ENCODE data around the gene TP53TG3F.
"Not testable (repeated sequence)": the region's sequence is repeated elsewhere in the genome, so short reads cannot be mapped to it uniquely, and the experiment has no call there.

Gene TP53TG3F, protein sequence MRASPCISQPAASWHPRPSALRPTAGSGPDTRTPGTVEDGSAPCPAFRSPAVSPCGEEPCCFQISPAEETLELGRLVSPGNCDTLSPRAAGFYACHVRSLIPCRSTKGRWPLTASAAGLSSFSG

DNA sequence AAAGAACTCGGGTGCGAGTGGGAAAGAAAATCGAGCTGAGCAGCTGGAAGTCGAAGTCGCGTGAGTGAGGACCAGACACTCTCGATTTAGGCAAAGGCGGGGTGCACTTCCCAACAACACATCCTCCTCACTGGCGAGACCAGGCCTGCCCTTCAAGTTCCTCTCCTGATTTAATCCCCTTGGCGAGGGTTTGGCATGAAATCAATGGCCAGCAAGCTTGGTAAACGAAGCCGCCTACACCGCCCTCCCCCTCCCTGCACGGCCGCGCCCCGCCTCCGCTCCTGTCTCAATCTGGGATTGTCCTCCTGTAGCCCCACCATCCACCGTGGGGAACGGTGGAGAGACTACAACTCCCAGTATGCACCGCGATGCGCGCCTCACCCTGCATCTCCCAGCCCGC lies at the start of gene TP53TG3F:
TP53TG3F (plus strand) TSS at position 301 of the 400 bp plus-strand sequence; CDS start at position 369, 68 bp downstream.
- not testable (repeated sequence) for H3K9ac ChIP-seq (ENCODE audit: low read depth, low read length); H3K4me2 ChIP-seq (ENCODE audit: insufficient read depth, low read length); H3K36me3 ChIP-seq (ENCODE audit: insufficient read depth, low read length); H3K4me3 ChIP-seq (ENCODE audit: low read depth in 1 of 2, low read length in 2 of 2); H3K27me3 ChIP-seq (ENCODE audit: insufficient read depth, low read length, poor library complexity); H3K9me3 ChIP-seq (ENCODE audit: insufficient read depth, low read length, severe bottlenecking); H2AFZ ChIP-seq (ENCODE audit: low read depth, low read length); H3K4me1 ChIP-seq (ENCODE audit: insufficient read depth, low read length); DNase-seq; H4K20me1 ChIP-seq (ENCODE audit: insufficient read depth, low read length); H3K27ac ChIP-seq (ENCODE audit: low read length); ATAC-seq (ENCODE audit: insufficient read depth, low read depth); H3K79me2 ChIP-seq (ENCODE audit: insufficient read depth, low read length)

DNA sequence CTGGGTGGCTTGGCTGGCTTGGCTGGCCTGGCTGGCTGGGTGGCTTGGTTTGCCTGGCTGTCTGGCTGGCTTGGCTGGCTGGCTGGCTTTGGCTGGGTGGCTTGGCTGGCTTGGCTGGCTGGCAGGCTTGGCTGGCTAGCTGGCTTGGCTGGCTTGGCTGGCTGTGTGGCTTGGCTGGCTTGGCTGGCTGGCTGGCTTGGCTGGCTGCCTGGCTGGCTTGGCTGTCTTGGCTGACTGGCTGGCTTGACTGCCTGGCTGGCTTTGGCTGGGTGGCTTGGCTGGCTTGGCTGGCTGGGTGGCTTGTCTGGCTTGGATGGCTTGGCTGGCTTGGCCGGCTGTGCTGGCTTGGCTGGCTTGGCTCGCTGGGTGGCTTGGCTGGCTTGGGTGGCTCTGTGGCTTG lies 32.2 kb downstream of the TP53TG3F start:
- not testable (repeated sequence) for H3K4me2 ChIP-seq (ENCODE audit: insufficient read depth, low read length); H4K20me1 ChIP-seq (ENCODE audit: insufficient read depth, low read length); H3K36me3 ChIP-seq (ENCODE audit: insufficient read depth, low read length); H3K9ac ChIP-seq (ENCODE audit: low read depth, low read length); H3K9me3 ChIP-seq (ENCODE audit: insufficient read depth, low read length, severe bottlenecking); H3K4me3 ChIP-seq (ENCODE audit: low read depth in 1 of 2, low read length in 2 of 2); ATAC-seq (ENCODE audit: insufficient read depth, low read depth); H3K27ac ChIP-seq (ENCODE audit: low read length); H3K79me2 ChIP-seq (ENCODE audit: insufficient read depth, low read length); H3K4me1 ChIP-seq (ENCODE audit: insufficient read depth, low read length); H2AFZ ChIP-seq (ENCODE audit: low read depth, low read length); H3K27me3 ChIP-seq (ENCODE audit: insufficient read depth, low read length, poor library complexity); DNase-seq

DNA sequence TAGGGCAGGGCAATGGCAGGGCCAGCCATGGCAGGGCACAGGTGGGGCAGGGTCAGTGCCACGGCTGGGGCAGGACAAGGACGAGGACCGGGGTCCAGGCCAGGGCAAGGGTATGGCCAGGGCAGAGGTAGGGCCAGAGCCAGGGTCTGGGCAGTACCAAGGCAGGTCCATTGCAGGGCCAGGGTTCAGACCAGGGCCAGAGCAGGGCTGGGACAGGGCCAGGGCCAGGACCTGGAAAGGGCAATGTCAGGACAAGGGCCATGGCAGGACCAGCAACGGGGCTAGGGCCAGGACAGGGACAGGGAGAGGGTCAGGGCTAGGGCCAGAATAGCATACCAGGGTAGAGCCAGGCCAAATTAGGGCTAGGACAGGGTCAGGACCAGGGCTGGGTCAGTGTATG lies 47.8 kb downstream of the TP53TG3F start:
- H2AFZ ChIP-seq (ENCODE audit: low read depth, low read length); H3K4me2 ChIP-seq (ENCODE audit: insufficient read depth, low read length); H3K9ac ChIP-seq (ENCODE audit: low read depth, low read length); DNase-seq; H3K4me3 ChIP-seq (ENCODE audit: low read depth in 1 of 2, low read length in 2 of 2); H3K27ac ChIP-seq (ENCODE audit: low read length); H3K79me2 ChIP-seq (ENCODE audit: insufficient read depth, low read length); ATAC-seq (ENCODE audit: insufficient read depth, low read depth); H3K27me3 ChIP-seq (ENCODE audit: insufficient read depth, low read length, poor library complexity); H3K9me3 ChIP-seq (ENCODE audit: insufficient read depth, low read length, severe bottlenecking); H3K36me3 ChIP-seq (ENCODE audit: insufficient read depth, low read length); H3K4me1 ChIP-seq (ENCODE audit: insufficient read depth, low read length); H4K20me1 ChIP-seq (ENCODE audit: insufficient read depth, low read length): not testable (repeated sequence)

DNA sequence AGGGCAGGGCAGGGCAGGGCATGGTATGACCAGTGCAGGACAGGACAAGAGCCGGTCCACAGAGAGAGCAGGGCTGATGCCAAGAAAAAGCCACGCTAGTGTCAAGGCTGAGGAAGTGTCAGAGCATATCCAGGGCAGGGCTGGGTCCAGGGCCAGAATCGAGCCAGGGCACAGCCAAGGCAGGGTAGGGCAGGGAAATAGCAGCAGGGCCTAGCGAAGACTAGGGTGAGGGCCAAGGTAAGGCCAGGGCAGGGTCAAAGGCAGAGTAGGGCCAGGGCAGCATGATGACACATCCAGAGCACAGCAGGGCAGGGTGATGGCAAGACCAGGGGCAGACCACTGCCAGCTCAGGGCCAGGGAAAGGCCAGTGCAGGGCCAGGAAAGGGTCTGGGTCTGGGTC lies 49.7 kb downstream of the TP53TG3F start:
- H3K9ac ChIP-seq (ENCODE audit: low read depth, low read length); H3K4me2 ChIP-seq (ENCODE audit: insufficient read depth, low read length); DNase-seq; H3K27me3 ChIP-seq (ENCODE audit: insufficient read depth, low read length, poor library complexity); H4K20me1 ChIP-seq (ENCODE audit: insufficient read depth, low read length); H3K4me1 ChIP-seq (ENCODE audit: insufficient read depth, low read length); H3K4me3 ChIP-seq (ENCODE audit: low read depth in 1 of 2, low read length in 2 of 2); H2AFZ ChIP-seq (ENCODE audit: low read depth, low read length); H3K36me3 ChIP-seq (ENCODE audit: insufficient read depth, low read length); ATAC-seq (ENCODE audit: insufficient read depth, low read depth); H3K27ac ChIP-seq (ENCODE audit: low read length); H3K79me2 ChIP-seq (ENCODE audit: insufficient read depth, low read length); H3K9me3 ChIP-seq (ENCODE audit: insufficient read depth, low read length, severe bottlenecking): not testable (repeated sequence)

DNA sequence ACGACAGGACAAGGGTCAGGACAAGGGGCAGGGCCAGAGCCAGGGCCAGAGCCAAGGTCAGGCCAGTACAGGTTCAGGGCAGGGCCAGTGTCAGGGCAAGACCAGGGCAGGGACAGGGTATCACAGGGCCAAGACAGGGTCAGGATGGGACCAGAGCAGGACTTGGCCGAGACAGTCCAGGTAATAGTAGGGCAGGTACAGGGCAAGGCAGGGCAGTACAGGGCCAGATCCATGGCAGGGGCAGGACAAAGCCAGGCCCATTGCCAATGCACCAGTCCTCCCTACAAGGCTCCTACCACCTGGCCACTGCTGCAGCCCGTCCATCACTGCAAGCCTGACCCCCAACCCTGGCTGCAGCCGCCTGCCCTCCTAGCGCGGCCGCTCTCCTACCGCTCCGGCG lies 50.5 kb downstream of the TP53TG3F start:
- H3K27ac ChIP-seq (ENCODE audit: low read length); H3K79me2 ChIP-seq (ENCODE audit: insufficient read depth, low read length); H3K27me3 ChIP-seq (ENCODE audit: insufficient read depth, low read length, poor library complexity); ATAC-seq (ENCODE audit: insufficient read depth, low read depth); H3K9me3 ChIP-seq (ENCODE audit: insufficient read depth, low read length, severe bottlenecking); H3K9ac ChIP-seq (ENCODE audit: low read depth, low read length); H4K20me1 ChIP-seq (ENCODE audit: insufficient read depth, low read length); DNase-seq; H3K4me1 ChIP-seq (ENCODE audit: insufficient read depth, low read length); H3K4me2 ChIP-seq (ENCODE audit: insufficient read depth, low read length); H3K4me3 ChIP-seq (ENCODE audit: low read depth in 1 of 2, low read length in 2 of 2); H3K36me3 ChIP-seq (ENCODE audit: insufficient read depth, low read length); H2AFZ ChIP-seq (ENCODE audit: low read depth, low read length): not testable (repeated sequence)
